Measurements from ENCODE around the gene C6orf15.

The C6orf15 gene

GRCh38 chr6:31112478-31112877 is at the start of gene C6orf15:
C6orf15 (minus strand) TSS chr6:31112575; CDS start chr6:31112555, 20 bp downstream.
- no peak for DNase-seq (ENCODE audit: low read depth in 2 of 3, low spot score in 1 of 3)

- DNase-seq (ENCODE audit: low read depth in 2 of 3, low spot score in 1 of 3): no peak
These were observed 49.1 kb upstream of the C6orf15 start for GRCh38 chr6:31161216-31162126.

- DNase-seq (ENCODE audit: low read depth in 2 of 3, low spot score in 1 of 3): peak in 2 of 3 donors; percentile 9 to 18
These were observed 46.8 kb upstream of the C6orf15 start for GRCh38 chr6:31158863-31159855.

- DNase-seq (ENCODE audit: low read depth in 2 of 3, low spot score in 1 of 3): peak; percentile 97 to 98 (median 98)
These were observed 45.9 kb upstream of the C6orf15 start, which contains the start of gene TCF19 for GRCh38 chr6:31158140-31158862. TCF19 (plus strand) TSS chr6:31158589; CDS start chr6:31159470, 881 bp downstream.

- DNase-seq (ENCODE audit: low read depth in 2 of 3, low spot score in 1 of 3): no peak
These were observed 45.3 kb upstream of the C6orf15 start, which contains the start of gene CCHCR1 for GRCh38 chr6:31157513-31158139. CCHCR1 (minus strand) TSS chr6:31157802; CDS start chr6:31157600, 202 bp downstream.

GRCh38 chr6:31156641-31157040 is 44.3 kb upstream of the C6orf15 start:
- no peak for DNase-seq (ENCODE audit: low read depth in 2 of 3, low spot score in 1 of 3)

- DNase-seq (ENCODE audit: low read depth in 2 of 3, low spot score in 1 of 3): no peak
These were observed 42.1 kb upstream of the C6orf15 start for GRCh38 chr6:31154436-31154835.

GRCh38 chr6:31152781-31153180 is 40.4 kb upstream of the C6orf15 start:
- no peak for DNase-seq (ENCODE audit: low read depth in 2 of 3, low spot score in 1 of 3)

GRCh38 chr6:31149827-31150447 is 37.6 kb upstream of the C6orf15 start:
- DNase-seq (ENCODE audit: low read depth in 2 of 3, low spot score in 1 of 3): no peak

- no peak for DNase-seq (ENCODE audit: low read depth in 2 of 3, low spot score in 1 of 3)
These were observed 33.0 kb upstream of the C6orf15 start for GRCh38 chr6:31145386-31145785.

GRCh38 chr6:31144970-31145340 is 32.6 kb upstream of the C6orf15 start:
- no peak for DNase-seq (ENCODE audit: low read depth in 2 of 3, low spot score in 1 of 3)

GRCh38 chr6:31144296-31144969 is 32.1 kb upstream of the C6orf15 start:
- DNase-seq (ENCODE audit: low read depth in 2 of 3, low spot score in 1 of 3): no peak

- no peak for DNase-seq (ENCODE audit: low read depth in 2 of 3, low spot score in 1 of 3)
These were observed 30.8 kb upstream of the C6orf15 start for GRCh38 chr6:31143148-31143547.

GRCh38 chr6:31142361-31142761 is 30.0 kb upstream of the C6orf15 start:
- no peak for DNase-seq (ENCODE audit: low read depth in 2 of 3, low spot score in 1 of 3)

- DNase-seq (ENCODE audit: low read depth in 2 of 3, low spot score in 1 of 3): no peak
These were observed 28.3 kb upstream of the C6orf15 start for GRCh38 chr6:31140643-31141042.

GRCh38 chr6:31139599-31139998 is 27.2 kb upstream of the C6orf15 start:
- no peak for DNase-seq (ENCODE audit: low read depth in 2 of 3, low spot score in 1 of 3)

- no peak for DNase-seq (ENCODE audit: low read depth in 2 of 3, low spot score in 1 of 3)
These were observed 26.6 kb upstream of the C6orf15 start, which contains the start of gene PSORS1C2 for GRCh38 chr6:31138982-31139381. PSORS1C2 (minus strand) TSS chr6:31139066; CDS start chr6:31139026, 40 bp downstream.

- no peak for DNase-seq (ENCODE audit: low read depth in 2 of 3, low spot score in 1 of 3)
These were observed 23.3 kb upstream of the C6orf15 start for GRCh38 chr6:31135710-31136109.

GRCh38 chr6:31132806-31133205 is 20.4 kb upstream of the C6orf15 start:
- no peak for DNase-seq (ENCODE audit: low read depth in 2 of 3, low spot score in 1 of 3)

Data from stimulated activated CD4-positive, alpha-beta T cell treated with anti-CD3 and anti-CD28 coated beads, Interleukin-12 subunit alpha, Interleukin-12 subunit beta, amount 100 ng/mL, for 48 hours (primary cell).